ENCODE results near the gene HOXC6.
A peak's percentile ranks its signal among the peaks of the same experiment; 100 is the strongest.

HOXC6 gene

DNA sequence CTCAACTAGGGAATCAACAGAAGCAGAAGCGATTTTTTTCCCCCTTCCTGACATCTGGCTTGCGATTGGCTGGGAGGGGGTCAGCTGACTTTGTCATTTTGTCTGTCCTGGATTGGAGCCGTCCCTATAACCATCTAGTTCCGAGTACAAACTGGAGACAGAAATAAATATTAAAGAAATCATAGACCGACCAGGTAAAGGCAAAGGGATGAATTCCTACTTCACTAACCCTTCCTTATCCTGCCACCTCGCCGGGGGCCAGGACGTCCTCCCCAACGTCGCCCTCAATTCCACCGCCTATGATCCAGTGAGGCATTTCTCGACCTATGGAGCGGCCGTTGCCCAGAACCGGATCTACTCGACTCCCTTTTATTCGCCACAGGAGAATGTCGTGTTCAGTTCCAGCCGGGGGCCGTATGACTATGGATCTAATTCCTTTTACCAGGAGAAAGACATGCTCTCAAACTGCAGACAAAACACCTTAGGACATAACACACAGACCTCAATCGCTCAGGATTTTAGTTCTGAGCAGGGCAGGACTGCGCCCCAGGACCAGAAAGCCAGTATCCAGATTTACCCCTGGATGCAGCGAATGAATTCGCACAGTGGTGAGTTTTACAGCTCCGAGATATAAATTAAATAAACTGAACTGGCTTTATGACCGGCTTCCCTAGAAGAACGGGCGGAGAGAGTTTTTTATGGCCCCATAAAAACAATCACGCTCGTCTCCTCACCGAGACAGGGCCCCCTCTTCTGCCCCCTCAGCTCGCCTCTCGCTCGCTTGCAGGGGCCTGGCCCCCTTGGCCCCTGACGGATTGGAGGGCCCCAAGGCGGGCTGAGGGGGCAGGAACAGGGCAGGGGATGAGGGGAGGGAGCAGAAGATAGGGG lies at the start of gene HOXC6:
HOXC6 (plus strand) TSS at position 127 of the 888 bp plus-strand sequence; CDS start at position 209, 82 bp downstream.
- DNase-seq (ENCODE audit: extremely low read depth, low read depth): no peak
- H3K4me3 ChIP-seq (replicated peaks; ENCODE audit: low read depth, low read length): peak within 1 kb of the TSS; percentile 19
- TF ChIP-seq, protein P1, sequence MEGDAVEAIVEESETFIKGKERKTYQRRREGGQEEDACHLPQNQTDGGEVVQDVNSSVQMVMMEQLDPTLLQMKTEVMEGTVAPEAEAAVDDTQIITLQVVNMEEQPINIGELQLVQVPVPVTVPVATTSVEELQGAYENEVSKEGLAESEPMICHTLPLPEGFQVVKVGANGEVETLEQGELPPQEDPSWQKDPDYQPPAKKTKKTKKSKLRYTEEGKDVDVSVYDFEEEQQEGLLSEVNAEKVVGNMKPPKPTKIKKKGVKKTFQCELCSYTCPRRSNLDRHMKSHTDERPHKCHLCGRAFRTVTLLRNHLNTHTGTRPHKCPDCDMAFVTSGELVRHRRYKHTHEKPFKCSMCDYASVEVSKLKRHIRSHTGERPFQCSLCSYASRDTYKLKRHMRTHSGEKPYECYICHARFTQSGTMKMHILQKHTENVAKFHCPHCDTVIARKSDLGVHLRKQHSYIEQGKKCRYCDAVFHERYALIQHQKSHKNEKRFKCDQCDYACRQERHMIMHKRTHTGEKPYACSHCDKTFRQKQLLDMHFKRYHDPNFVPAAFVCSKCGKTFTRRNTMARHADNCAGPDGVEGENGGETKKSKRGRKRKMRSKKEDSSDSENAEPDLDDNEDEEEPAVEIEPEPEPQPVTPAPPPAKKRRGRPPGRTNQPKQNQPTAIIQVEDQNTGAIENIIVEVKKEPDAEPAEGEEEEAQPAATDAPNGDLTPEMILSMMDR (IDR thresholded peaks at IDR 0.05; ENCODE audit: low read depth, low read length, missing control alignments): no peak

DNA sequence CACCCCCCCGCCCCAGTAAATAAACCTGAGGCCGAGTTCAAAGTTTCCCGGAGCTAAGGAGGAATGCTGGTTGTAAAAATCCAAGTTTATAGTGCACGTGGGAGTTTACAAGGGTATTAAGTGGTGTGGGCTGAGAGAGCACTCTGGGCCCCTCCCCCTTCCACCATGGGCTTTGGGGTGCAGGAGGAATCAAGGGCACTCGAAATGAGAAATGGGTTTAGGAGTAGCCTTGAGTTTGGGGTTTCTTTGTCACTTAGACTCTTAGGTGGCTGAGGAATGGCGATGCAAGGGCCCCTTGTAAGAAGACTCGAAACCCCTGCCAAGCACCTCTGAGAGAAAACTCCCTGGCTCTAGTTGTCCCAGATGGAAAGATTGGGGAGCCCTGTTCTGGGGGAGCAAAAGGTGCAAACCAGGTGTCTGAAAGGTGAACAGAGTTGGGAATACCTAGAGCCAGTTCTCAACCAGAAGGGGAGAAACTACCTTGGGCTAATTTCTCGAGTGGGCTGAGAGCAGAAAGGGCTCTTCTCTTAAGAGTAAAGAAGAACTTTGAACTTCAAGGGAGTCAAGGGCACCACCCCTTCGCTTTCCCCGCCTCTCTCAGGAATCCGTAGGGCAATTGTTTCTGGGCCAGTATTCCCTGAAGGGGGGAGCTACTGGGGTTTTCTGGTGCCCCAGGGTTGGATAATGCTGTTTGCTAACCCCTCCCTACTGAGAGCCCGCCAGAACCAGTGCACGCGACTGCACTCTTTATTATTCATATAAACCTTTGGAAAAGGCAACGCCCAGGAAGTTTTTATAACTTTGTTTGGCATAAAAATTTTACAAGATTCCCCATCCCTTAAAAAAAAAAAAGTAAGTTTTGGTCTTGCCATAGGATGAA lies 49.5 kb upstream of the HOXC6 start:
- no peak for DNase-seq (ENCODE audit: extremely low read depth, low read depth)
- no peak overlapping the region for H3K4me3 ChIP-seq (replicated peaks; ENCODE audit: low read depth, low read length)
- TF ChIP-seq, protein P1 (IDR thresholded peaks at IDR 0.05; ENCODE audit: low read depth, low read length, missing control alignments): no peak

DNA sequence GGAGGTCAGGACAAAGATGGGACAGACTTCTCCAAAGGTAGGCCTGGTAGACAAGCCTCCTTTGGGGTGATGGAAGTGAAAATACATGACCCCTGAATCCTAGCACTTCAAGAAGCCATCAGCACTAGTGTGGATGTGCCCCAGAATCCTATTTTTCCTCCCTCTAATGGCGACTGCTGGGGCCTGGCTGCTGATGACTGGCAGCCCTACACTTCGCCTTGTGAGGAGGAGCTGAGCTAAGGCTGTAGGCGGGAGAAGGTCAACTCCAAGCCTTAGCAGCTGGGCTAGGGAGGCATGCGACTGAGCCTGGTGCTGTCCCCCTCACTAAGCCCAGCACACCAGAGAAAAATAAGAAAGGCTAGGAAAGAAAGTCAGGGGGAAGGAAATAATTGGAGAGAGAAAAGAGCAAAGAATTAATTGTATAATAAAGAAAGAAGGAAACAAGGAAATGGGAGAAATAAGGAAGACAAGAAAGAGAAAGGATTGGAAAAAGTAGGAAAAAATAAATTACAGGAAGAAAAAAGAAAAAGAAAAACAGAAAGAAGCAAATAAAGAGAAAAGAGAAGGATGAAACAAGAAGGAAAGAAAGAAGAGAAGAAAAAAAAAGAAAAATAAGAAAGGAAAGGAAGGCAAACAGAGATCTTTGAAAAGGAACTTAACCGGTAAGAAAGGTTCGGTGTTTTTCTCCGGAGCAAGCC lies 48.0 kb upstream of the HOXC6 start:
- H3K4me3 ChIP-seq (replicated peaks; ENCODE audit: low read depth, low read length): no peak overlapping the region
- TF ChIP-seq, protein P1 (IDR thresholded peaks at IDR 0.05; ENCODE audit: low read depth, low read length, missing control alignments): no peak
- DNase-seq (ENCODE audit: extremely low read depth, low read depth): no peak

DNA sequence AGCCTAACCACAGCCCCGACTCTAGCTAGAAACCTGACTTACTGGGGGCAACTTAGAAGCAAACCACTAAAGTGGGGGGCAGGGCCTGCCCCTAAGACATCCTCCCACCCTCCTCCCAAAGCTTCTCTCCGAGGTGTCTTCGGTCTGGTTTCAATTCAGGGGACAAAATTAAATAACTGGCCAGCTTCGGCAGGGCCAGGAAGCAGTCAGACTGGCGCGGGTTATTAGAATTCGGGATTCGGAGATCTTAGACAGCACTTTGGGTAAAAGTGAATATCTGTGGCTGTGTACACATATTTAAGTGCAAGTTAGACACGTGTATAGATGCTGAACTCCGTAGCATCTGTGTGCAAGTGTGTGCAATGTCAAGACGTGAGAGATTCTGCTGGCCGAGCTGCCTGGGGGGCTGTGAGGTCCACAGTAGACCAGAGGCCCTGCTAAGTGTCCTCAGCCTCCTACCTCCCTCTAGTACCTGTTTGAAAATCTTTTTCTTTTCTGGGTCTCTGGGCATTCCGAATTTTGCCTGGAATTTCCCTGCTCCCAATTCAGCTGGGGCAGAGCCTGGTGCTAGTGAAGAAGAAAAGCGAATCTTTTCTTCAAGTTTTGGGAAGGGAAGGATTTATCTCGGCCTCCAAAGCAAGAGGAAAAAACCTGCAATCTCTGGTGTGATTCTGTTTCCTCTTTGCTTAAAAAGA lies 47.3 kb upstream of the HOXC6 start:
- TF ChIP-seq, protein P1 (IDR thresholded peaks at IDR 0.05; ENCODE audit: low read depth, low read length, missing control alignments): no peak
- H3K4me3 ChIP-seq (replicated peaks; ENCODE audit: low read depth, low read length): no peak overlapping the region
- DNase-seq (ENCODE audit: extremely low read depth, low read depth): no peak

DNA sequence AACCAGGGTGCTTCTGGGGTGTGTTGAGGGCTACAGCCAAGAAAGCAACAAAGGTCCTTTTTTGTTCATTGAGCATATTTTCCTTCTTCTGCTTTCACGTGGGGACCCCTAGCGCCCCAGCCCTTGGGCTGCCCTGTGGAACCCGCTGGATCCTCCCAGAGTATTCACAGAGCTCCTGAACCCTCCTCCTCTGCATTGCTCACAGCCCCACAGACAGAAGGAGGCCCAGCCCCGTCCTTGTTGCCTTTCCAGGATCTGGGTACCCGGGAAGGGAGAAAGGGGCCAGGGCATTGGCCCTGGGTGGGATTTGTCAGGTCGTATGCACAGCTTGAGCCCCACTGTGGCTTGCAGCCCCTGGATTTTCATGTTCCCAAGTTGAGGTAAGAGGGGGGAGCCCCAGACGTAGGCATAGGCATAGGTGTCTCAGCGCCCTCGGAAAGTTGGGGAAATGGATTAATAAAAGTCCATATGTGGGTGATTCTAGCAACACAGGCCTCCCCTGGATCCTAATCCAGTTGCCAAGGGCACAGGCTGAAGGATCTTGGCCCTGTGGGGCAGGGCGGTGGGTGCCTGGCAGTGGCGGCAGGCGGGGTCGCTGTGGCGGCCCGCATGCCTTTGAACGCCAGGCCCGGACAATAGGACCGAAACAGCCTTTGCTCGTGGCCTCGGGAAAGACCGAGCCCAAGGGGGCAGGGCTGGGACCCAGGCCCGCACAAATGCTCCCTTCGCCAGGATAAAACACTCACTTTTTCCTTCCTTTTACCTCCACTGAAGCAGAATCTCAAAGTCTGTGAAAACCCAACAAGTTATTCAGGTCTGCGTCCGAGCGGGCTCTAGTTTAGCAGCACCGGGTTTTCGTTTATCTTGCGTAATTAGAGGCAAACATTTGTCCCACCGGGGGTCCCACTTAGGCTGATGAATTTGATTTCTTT lies 46.3 kb upstream of the HOXC6 start:
- H3K4me3 ChIP-seq (replicated peaks; ENCODE audit: low read depth, low read length): peak overlapping the region; percentile 11
- TF ChIP-seq, protein P1 (IDR thresholded peaks at IDR 0.05; ENCODE audit: low read depth, low read length, missing control alignments): no peak
- no peak for DNase-seq (ENCODE audit: extremely low read depth, low read depth)
